Measurements from ENCODE around the gene COASY.
A peak's percentile ranks its signal among the peaks of the same experiment; 100 is the strongest.

The COASY gene

DNA sequence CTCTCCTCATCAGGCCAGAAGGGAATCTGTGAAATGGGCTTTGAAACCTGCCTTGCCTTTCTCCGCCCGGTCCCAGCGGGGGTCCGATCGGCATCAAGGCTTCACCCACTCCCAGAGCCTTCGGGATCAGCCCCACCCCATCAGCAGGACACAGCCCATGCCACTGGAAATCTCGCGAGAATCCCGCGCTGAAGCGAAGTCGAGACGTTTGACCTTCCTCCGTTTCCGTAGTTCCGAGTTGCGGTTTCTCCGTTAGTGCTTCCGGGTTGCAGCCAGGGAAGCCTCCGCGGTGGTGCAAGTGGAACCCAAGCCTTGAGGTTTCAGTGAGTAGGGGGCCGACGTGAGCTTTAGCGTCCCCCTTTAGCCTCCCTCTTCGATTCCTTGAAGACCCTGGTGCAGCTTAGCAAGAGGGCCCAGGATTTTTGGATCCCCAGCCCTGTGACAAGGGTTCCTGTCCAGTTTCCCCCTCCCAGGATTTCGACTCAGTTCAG, at the start of gene COASY:
TSS of gene COASY (plus strand) at position 252 of the 491 bp plus-strand sequence. CDS start 475 bp downstream, outside the sequence.
- DNase-seq (ENCODE audit: low read depth in 2 of 2): peak; percentile 75 to 78

- DNase-seq (ENCODE audit: low read depth in 2 of 2): no peak
These were observed 49.7 kb upstream of the COASY start for GRCh38 chr17:42512246-42512645.

GRCh38 chr17:42512733-42513251, 49.2 kb upstream of the COASY start:
- no peak for DNase-seq (ENCODE audit: low read depth in 2 of 2)

- DNase-seq (ENCODE audit: low read depth in 2 of 2): no peak
These were observed 48.3 kb upstream of the COASY start for GRCh38 chr17:42513686-42514085.

DNA sequence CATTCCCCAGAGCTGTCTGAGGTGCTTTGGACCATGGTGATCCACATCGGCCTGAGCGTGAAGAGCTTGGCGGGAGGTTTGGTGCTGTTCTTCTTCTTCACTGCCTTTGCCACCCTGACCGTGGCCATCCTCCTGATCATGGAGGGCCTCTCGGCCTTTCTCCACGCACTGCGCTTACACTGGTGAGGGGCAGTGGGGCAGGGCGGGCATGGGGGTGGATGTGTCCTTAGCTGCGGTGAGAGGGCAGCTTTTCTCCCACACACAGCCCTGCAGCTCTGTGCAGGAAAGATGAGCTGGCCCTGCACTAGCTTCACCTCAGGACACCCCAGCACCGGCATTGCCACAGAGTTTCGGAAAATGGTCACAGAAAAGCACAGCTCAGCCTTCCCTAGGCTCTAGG, 47.7 kb upstream of the COASY start:
- DNase-seq (ENCODE audit: low read depth in 2 of 2): no peak

DNA sequence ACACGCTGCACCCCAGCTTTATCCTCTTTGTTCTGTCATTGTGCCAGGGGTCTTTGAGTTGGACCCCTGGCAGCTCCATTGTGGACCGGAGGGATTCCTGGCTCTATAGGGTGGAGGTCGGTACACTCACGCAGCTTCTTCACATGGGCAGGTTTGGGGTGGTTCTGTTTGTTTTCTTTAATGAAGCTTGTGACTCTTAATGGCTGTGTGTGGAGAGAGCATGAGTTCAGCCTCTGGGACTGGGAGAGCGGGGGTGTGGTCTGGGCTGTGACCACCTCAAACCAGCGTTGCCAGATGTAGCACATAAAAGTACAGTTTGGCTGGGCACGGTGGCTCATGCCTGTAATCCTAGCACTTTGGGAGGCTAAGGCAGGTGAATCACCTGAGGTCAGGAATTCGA, 47.1 kb upstream of the COASY start:
- DNase-seq (ENCODE audit: low read depth in 2 of 2): no peak

GRCh38 chr17:42517516-42517915, 44.4 kb upstream of the COASY start:
- DNase-seq (ENCODE audit: low read depth in 2 of 2): peak; percentile 60 to 78

DNA sequence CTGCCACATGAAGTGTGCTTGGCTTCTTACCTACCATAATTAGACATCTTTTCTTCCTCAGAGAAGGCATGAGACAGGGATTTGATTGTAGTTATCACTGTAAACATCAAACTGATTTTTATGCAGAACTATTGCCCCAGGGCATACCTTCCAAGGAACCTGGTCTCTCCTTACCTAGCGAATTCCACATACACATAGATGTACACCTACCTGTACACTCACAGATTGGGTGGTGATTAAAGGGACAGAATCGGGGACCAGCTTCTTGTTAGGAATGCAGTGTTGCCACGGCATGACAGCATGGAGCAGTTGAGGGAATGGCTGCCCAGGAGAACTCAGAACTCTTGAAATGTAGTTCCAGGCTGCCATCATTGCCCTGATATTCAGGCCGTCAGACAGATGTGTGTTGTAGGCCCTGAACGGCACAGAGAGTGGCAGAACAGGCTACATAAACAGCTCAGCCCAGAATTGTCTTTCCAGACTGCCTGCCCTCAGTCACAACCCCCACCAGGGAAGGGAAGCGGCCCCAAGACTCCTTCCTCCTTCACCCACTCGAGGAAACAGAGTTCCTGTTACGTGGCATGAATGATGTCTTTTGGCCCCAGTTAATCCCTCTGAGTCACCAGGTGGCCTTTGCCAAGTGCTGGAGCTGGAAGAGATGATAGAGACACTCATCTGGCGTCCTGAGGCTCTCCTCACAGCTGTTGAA, 43.7 kb upstream of the COASY start:
- no peak for DNase-seq (ENCODE audit: low read depth in 2 of 2)

DNA sequence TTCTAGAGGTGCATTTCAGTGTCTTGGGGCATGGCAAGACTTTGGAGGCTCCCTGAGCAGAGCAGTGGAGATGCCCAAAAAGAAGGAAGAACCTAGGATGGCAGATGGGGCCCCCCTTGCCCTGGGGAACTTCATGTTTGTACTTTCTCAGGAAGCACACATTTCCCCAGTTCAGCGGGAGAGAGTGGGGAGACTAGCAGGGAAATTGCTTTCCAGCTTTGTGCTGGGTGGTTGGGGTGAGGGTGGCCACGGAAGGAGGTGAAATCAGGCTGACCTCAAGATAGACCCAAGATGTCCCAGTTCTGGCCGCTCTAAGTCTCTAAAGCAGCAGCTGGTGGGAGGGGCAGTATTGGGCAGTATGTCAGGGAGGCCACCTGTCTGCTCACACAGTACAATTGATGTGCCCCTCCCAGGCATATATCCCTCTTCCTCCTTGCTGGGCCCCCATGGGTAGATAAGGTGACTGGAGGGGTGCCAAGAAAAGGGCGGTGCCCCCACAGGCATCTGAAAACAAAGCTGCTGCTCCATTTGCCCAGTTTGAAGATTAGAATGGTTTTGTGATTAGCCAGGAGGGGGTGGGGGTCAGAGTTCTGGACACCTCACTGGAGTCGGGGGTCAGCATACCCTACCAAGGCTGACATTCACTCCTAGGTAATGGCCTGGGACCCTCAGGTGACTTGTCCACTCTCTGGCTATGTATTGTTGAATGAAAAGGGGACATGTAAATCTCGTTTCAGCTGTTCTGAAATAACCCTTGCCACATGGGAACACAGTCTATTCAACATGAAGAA, 43.0 kb upstream of the COASY start:
- DNase-seq (ENCODE audit: low read depth in 2 of 2): no peak

DNA sequence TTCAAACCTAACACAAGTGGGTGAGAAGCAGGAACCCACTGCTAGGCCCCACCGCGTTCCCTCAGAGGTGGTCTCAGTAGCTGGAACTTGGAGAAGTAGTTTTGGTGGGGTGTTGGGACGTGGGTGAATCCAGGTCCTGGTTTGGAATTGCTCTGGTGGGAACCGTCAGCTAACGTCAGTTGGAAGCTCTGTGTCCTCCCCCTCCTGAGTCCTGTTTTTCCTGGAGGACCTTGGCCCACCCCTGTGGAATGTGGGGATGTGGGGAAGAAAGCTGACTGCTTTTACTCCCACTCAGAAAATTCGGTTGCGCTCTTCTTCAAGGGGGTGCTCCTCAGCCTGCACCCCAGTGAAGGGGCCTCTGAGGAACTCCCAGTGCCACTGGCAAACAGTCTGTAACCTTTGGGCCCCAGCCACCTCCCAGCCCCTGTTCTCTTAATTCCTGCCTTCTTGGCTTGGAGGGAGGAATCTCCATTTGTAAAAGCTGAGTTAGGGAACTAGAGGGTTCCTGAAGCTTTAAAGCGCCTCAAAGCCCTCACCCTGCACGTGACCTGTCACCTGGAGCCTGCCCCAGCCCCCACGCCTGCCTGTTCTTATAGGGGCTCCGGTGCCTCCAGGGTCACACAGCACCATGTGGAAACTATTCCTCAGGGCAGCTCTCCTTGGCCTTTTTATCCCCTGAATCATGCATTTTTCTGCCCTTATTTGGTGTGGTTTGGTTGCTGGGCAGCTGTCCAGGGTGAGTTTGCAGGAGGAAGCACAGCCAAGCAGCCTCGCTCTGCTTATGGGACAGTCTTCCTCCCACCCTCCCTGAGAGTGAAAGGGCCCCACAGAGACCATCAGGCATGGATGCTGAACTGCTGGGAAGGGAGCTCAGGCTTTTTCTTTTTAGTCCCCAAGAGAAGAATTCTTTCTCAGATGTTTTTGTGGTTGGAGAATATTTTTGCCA, 42.1 kb upstream of the COASY start:
- DNase-seq (ENCODE audit: low read depth in 2 of 2): no peak

DNA sequence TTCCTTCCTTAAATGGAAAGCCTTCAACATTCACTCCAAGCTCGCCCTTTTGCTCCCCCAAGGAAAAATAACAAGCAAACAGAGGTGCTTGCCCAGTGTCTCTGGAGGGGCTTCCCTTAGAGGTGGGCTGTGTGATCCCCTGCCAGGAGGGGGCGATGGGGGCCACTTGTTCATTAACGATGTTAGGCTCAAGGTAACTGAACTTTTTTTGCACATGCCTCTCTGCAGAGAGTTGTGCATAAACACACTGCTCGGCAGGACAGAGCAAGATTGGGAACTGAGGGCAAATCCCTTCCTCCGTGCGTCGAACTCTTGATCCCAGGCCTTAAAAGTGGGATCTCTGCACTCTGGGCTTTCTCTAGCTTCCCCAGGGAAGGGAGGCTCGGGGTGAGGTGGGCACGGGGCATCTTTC, 41.4 kb upstream of the COASY start:
- no peak for DNase-seq (ENCODE audit: low read depth in 2 of 2)

DNA sequence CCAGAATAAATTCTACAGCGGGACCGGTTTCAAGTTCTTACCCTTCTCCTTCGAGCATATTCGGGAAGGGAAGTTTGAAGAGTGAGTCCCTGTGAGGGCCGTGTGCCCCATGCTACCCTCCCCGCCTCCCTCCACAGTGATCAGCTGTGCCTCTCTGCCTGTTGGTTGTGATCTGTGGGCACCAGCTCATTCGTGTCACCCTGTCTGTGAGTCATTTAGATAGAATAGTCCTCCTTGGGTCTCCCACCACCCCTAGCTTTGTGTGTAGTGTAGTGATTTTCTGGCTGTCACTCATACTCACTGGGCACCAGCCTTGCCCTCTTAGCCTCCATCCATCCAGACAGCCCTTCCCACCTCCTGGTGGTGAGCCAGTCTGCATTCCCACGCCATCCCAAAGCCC, 40.9 kb upstream of the COASY start:
- no peak for DNase-seq (ENCODE audit: low read depth in 2 of 2)

DNA sequence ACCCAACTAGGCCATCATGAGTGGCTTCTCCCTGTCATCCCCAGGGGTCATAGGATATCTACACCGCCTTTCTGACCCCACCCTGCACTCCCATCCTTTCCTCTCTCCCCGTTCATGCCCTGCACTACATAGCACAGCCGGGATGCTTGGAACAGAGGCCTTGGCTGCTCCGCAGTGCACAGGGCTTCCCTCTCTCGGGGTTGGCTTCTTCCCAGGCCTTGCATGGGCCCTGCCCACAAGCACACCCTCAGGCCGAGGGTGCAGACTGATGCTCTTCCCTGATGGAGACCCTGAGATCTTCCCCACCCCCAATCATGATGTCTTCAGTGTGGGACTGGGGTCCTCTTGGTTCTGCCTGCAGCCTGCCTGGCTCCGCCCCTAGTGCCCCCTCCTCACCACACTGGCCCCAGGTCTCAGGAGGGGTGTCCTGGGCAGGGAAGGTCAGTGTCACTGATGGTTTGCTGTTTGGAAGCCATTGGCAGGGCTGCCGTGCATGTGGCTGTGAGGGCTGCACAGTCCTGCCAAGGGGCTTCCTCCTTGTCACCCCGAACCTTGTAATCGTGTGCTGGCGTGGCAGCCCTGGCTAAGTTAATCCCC, 40.2 kb upstream of the COASY start:
- no peak for DNase-seq (ENCODE audit: low read depth in 2 of 2)

- DNase-seq (ENCODE audit: low read depth in 2 of 2): no peak
These were observed 39.6 kb upstream of the COASY start for GRCh38 chr17:42522263-42522790.

DNA sequence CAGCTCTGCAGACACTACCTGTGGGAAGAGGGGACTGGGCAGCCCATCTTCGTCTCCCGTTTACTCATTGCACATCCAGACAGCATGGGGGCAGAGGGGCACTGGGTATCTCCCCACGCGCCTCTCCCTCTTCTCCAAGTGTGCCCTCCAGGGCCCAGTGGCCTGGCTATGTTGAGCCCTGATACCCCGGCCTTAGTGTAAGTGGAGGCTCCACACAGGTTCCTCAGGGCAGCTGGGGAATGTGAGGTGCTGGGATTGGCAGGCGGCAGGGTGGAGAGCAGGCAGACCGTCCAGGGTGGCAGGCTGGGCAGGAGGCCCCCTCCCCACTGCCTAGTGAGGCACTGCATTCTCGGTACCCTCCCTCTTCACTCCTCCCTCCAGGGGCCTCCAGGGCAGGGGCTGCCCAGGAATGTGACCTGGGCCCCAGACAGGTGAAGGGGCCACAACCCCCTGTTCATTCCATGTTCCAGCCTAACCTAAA, 39.1 kb upstream of the COASY start:
- no peak for DNase-seq (ENCODE audit: low read depth in 2 of 2)

DNA sequence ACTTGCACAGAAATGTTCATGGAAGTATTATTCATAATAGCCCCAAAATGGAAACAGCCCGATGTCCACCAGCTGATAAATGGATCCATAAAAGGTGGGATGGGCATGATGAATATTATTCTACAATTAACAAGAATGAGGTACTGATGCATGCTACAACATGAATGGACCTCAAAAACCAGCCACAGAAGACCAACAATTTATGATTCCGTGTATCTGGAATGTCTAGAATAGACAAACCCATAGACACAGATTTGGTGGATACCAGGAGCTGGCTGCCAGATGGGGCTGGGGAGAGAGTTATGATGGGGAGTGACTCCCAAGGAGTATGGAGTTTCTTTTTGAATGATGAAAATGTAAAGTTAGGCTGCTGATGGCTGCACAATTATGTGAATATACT, 36.7 kb upstream of the COASY start:
- DNase-seq (ENCODE audit: low read depth in 2 of 2): no peak

- no peak for DNase-seq (ENCODE audit: low read depth in 2 of 2)
These were observed 35.9 kb upstream of the COASY start for GRCh38 chr17:42526031-42526444.

DNA sequence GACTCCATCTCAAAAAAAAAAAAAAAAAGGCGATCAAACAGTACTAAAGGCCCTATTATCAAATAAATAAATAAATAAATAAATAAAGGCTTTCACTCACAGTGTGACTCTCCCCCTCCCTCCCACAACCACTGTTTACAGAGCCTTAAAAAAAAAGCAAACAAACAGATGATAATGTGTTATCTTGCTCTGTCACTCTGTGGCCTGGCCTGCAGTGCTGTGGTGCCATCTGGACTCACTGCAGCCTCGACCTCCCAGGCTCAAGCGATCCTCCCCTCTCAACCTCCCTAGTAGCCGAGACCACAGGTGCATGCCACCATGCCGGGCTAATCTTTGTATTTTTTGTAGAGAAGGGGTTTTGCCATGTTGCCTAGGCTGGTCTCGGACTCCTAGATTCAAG, 34.0 kb upstream of the COASY start:
- no peak for DNase-seq (ENCODE audit: low read depth in 2 of 2)

DNA sequence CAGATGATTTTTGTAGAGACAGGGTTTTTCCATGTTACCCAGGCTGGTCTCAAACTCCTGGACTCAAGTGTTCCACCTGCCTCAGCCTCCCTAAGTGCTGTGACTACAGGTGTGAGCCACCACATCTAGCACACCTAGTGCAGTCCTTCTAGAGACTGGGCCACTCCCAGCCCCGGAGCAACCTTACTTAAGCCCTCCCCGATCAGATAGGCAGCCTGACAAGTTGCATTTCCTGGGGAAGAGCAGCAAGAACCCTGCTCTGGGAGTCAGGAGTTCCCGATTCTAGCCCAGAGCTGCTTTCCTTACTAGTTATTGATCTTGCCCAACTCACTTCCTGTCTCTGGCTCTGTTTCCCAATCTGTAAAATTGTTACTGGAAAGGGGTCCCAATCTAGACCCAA, 32.9 kb upstream of the COASY start:
- DNase-seq (ENCODE audit: low read depth in 2 of 2): no peak

- DNase-seq (ENCODE audit: low read depth in 2 of 2): no peak
These were observed 30.9 kb upstream of the COASY start for GRCh38 chr17:42530952-42531454.
